Caki2 (cell line): ENCODE data around the gene PGC. TPM values are rescaled to one million over a fixed set of nuclear protein-coding genes. Genes with fewer than 3 reads are reported as not detected.
"Not testable (repeated sequence)": the region's sequence is repeated elsewhere in the genome, so short reads cannot be mapped to it uniquely, and the experiment has no call there.

ENCODE experiments used
- DNase-seq: peaks from one replicate; pipeline ENCODE4 v3.0.0-alpha.2; 2015; ENCODE audit warnings: low read depth
- in situ Hi-C: cut with HindIII; loops from 2 replicates; pipeline ENCODE4 v1.10.0; 2016; ENCODE audit warnings: low sequenced_read_pairs, low pct_unique_long_range_greater_than_20kb, mixed read lengths
- total RNA-seq: library from RNA; depleted of rRNA; stranded (reverse); fragments of >200 nt; shearing (Covaris generic); gene quantifications from 2 replicates; pipeline ENCODE4 v1.2.3, GENCODE V29; 2014; ENCODE audit warnings: low replicate concordance

The PGC gene
- total RNA-seq, 1 experiment from 2014 or later, result not detected

DNA sequence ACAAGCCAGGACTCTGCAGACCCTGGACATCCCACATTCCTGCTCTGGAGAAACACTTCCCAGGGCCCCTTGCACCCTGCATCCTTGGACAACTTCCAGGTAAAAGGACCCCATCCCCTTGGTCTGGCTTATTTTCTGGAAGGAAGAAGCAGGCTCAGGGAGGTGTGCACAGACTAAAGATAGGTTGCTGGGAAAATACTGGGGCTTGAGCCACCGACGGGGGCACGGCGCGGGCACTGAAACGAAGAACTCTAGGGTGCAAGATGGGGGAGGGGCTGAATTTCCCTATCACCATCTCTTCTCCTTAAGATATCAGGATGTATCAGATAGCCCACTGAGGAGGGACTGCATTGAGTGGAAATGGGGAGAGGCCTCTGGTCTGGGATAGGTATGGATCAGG, 31.7 kb upstream of the PGC start:
- no peak for DNase-seq
- in situ Hi-C loops, result no loop called here

- DNase-seq, result no peak
- in situ Hi-C loops, result no loop called here
Measured at GRCh38 chr6:41777551-41778285, 30.5 kb upstream of the PGC start.

GRCh38 chr6:41775293-41775882, 28.2 kb upstream of the PGC start:
- in situ Hi-C loops, result no loop called here
- DNase-seq, result no peak

DNA sequence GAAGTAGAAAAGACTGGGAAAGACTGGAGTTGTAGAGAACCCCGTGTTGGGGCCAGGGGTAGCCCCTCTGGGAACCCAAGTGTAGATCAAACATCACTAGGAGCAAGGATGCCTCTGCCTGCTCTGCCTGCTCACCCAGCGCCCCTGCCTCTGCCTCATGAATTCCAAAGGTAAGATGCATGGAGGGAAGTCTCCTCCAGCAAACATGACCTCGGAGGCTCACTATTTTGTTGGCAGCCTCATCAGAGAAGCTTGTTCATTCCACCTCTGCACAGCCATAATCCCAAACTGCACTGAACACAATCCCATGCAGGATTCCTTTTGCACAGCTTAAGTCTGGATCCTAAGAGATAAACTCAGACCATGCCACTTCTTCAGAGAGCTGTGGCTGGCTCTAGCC, 27.6 kb upstream of the PGC start:
- DNase-seq, result no peak
- in situ Hi-C loops, result no loop called here

GRCh38 chr6:41771058-41771983, 24.1 kb upstream of the PGC start:
- in situ Hi-C loops, result no loop called here
- no peak for DNase-seq

- in situ Hi-C loops, result no loop called here
Measured at GRCh38 chr6:41770381-41771057, 23.3 kb upstream of the PGC start.

DNA sequence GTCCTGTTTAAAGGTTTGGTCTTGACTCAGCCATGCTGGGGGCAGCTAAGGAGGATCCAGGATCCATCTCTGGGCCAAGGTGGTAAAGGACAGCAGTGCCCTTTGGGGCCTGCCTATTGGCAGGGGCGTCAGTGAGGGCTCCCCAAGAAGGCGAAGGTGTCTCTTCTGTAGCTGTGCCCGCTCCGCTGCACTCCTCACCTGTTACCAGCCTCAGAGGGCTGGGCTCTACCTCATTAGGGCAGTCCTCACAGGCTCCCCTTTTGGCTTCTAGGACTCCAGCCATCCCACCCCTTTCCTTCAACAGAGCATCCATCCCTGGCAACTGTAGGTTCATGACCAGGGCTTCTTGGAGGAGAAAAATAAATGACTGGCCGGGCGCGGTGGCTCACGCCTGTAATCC, 22.2 kb upstream of the PGC start:
- DNase-seq, result no peak
- in situ Hi-C loops, result no loop called here

More at GRCh38 chr6:41770381-41771057, 23.3 kb upstream of the PGC start:
- DNase-seq, result no peak

- DNase-seq, result peak; percentile 44
- in situ Hi-C loops, result no loop called here
Measured at GRCh38 chr6:41768545-41769308, 21.5 kb upstream of the PGC start.

- in situ Hi-C loops, result no loop called here
- peak; percentile 56 for DNase-seq
Measured at GRCh38 chr6:41767112-41767833, 20.1 kb upstream of the PGC start.

- in situ Hi-C loops, DNase-seq: not testable (repeated sequence)
Measured at GRCh38 chr6:41766043-41766664, 19.0 kb upstream of the PGC start.

DNA sequence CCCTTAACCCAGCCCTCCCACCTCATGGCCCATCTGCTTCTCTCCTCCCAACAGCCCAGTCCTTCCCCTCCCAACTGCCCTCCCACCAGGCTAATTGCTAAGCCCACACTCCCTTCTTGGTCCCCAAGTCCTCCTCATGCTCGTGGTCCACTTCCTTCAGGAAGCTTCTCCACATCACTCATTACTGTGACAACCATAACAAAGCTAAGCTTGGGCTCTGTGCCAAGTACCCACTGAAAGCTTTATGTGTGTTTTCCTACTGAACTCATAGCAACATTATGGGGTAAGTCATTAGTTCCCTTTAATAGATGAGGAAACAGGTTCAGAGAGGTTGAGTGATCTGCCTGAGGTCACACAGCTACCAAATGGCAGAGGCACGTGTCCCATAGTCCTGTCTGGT, 16.3 kb upstream of the PGC start:
- in situ Hi-C loops, result no loop called here
- DNase-seq, result no peak

GRCh38 chr6:41759905-41760579, 12.8 kb upstream of the PGC start:
- no peak for DNase-seq
- in situ Hi-C loops, result no loop called here

DNA sequence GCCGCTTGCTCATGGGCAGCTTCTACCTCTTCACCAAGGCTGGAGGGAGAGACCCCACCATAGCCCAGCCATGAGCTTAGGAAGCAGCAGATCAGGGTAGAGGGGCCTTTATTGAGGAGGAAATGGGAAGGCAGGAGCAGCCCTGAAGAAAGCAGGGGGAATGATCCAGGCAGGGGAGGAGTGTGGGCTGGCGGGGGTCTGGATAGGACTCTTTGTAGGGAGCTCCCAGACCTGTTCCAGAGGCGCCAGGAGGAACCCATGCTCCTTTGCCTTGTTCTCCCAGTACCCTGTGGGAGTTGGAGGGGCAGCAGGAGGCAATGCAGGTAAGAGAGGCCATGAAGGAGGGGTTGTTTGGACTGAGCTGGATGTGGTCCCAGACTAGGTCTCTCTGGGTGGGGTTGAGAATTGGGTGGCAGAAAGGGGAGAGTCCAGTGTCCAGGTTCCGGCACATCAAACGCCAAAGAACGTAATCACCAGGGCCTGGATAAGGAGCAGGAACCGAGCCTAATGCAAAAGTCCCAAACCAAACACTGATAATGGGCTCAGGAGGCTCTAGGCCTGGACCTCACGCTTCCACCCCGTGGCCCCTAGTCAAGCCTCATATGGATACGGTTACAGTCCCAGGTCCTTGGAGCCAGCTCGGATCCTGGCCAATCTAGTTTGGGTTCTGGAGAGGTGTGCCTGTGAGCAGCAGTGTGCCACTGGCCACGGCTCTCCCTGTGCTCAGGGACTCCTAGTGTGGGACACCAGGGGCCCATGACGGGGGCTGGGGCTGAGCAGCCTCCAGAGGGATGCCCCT, 12.1 kb upstream of the PGC start:
- in situ Hi-C loops, result no loop called here
- DNase-seq, result no peak

- in situ Hi-C loops, result no loop called here
- no peak for DNase-seq
Measured at GRCh38 chr6:41758641-41759035, 11.4 kb upstream of the PGC start.

GRCh38 chr6:41757931-41758640, 10.9 kb upstream of the PGC start:
- in situ Hi-C loops, result no loop called here
- no peak for DNase-seq
